Transverse colon (tissue), 4 donors: ENCODE measurements around the gene OR5A2.

ENCODE experiments used
- CTCF ChIP-seq, 5 experiments: fragments of 200-600 bp in 3 of 5; fragments of 450-650 bp in 2 of 5; sonication (generic) in 3 of 5; IDR thresholded peaks; 1 replicate in 2 of 5; 2 replicates in 3 of 5; pipeline ENCODE4 v1.5.1; 2016 to 2017; ENCODE audit warnings: antibody characterized with exemption in 5 of 5, inconsistent platforms in 3 of 5, mild to moderate bottlenecking in 2 of 5, moderate library complexity in 1 of 5
- EP300 ChIP-seq: sonication (generic); formaldehyde crosslinking; IDR thresholded peaks from one replicate; pipeline ENCODE4 v1.6.1; 2017; ENCODE audit warnings: antibody characterized with exemption, low read depth
- POLR2A ChIP-seq: fragments of 450-650 bp; IDR thresholded peaks from one replicate; pipeline ENCODE4 v1.6.1; 2016; ENCODE audit warnings: antibody characterized with exemption, mild to moderate bottlenecking, moderate library complexity
- POLR2AphosphoS5 ChIP-seq, 3 donors: sonication (generic); formaldehyde crosslinking; IDR thresholded peaks; one replicate each; pipeline ENCODE4 v1.6.1; 2016; ENCODE audit warnings: antibody characterized with exemption in 3 of 3

GRCh38 chr11:59394186-59394585 is 32.0 kb downstream of the OR5A2 start:
- TF ChIP-seq EP300 (no peak), CTCF (IDR thresholded peaks at IDR 0.05) (no peak), POLR2AphosphoS5 (IDR thresholded peaks at IDR 0.05) (no peak), POLR2A (no peak)
